H1 (cell line): Measurements from ENCODE around the gene GRAMD1B. TPM values are rescaled to one million over a fixed set of nuclear protein-coding genes. Genes with fewer than 3 reads are reported as not detected.

ENCODE experiments used
- CTCF ChIA-PET: fragments of 300-600 bp; sonication (Branson Sonifier 250); formaldehyde crosslinking; loops from one replicate; lab custom pipeline; 2021; ENCODE audit not compliant: partially characterized antibody; lab: Charles Lee
- POLR2A ChIA-PET: fragments of 300-600 bp; sonication (Branson Sonifier 250); formaldehyde crosslinking; loops from one replicate; lab custom pipeline; 2021; ENCODE audit warnings: inconsistent platforms; ENCODE audit not compliant: partially characterized antibody; lab: Charles Lee
- DNase-seq, 2 experiments: peaks; one replicate each; pipeline versions ENCODE4 v3.0.0 to v3.0.0-alpha.2; 2010 to 2022; ENCODE audit warnings: low spot score in 2 of 2, low read depth in 1 of 2, mixed read lengths in 1 of 2
- FAIRE-seq: peaks from 2 replicates; lab custom pipeline; 2011; peaks lifted over from hg19 to GRCh38; lab: Jason Lieb, UNC
- H2AFZ ChIP-seq: 2 replicates; pipeline ENCODE4 v1.8.1; 2012; ENCODE audit warnings: low read length, inconsistent platforms
- H2AK5ac ChIP-seq: 2 replicates; pipeline ENCODE4 v1.6.1; 2013; ENCODE audit warnings: low read depth, low read length
- H2BK120ac ChIP-seq: replicated peaks from 2 replicates; pipeline ENCODE3; 2013; ENCODE audit warnings: low read depth, low read length, inconsistent platforms
- H2BK12ac ChIP-seq: 2 replicates; pipeline ENCODE4 v1.6.1; 2013; ENCODE audit warnings: low read depth, low read length
- H2BK15ac ChIP-seq: 2 replicates; pipeline ENCODE4 v1.6.1; 2013; ENCODE audit warnings: low read length
- H2BK20ac ChIP-seq: 2 replicates; pipeline ENCODE4 v1.6.1; 2013; ENCODE audit warnings: low read length
- H2BK5ac ChIP-seq: 2 replicates; pipeline ENCODE4 v1.6.1; 2013; ENCODE audit warnings: low read depth, low read length
- H3K14ac ChIP-seq: 2 replicates; pipeline ENCODE4 v1.6.1; 2013; ENCODE audit warnings: inconsistent platforms; ENCODE audit not compliant: insufficient read length
- H3K18ac ChIP-seq: 2 replicates; pipeline ENCODE4 v1.6.1; 2013; ENCODE audit warnings: low read length; ENCODE audit errors: extremely low read depth
- H3K23ac ChIP-seq: 2 replicates; pipeline ENCODE4 v1.6.1; 2013; ENCODE audit warnings: inconsistent platforms; ENCODE audit not compliant: insufficient read length
- H3K23me2 ChIP-seq: 2 replicates; pipeline ENCODE4 v1.6.1; 2013; ENCODE audit warnings: low read depth, low read length
- H3K27ac ChIP-seq: 2 replicates; pipeline ENCODE4 v1.6.1; 2011; ENCODE audit warnings: low read depth, low read length, inconsistent platforms
- H3K27me3 ChIP-seq, 4 experiments: replicated peaks in 1 of 4; 1 replicate in 1 of 4; 2 replicates in 3 of 4; pipeline versions ENCODE4 v1.6.1 to v1.8.1; 2011 to 2013; ENCODE audit warnings: low read length in 3 of 4, mild to moderate bottlenecking in 3 of 4, inconsistent platforms in 2 of 4, mixed read lengths in 2 of 4, moderate library complexity in 1 of 4; ENCODE audit not compliant: control insufficient read depth in 3 of 4, insufficient read depth in 3 of 4; ENCODE audit errors: extremely low read depth in 1 of 4
- H3K36me3 ChIP-seq, 4 experiments: 2 replicates each; pipeline versions ENCODE4 v1.6.1 to v1.8.1; 2011 to 2013; ENCODE audit warnings: mild to moderate bottlenecking in 4 of 4, low read length in 3 of 4, moderate library complexity in 2 of 4, control low read depth in 1 of 4, inconsistent platforms in 1 of 4; ENCODE audit not compliant: insufficient read depth in 4 of 4, control insufficient read depth in 2 of 4
- H3K4ac ChIP-seq: replicated peaks from 2 replicates; pipeline ENCODE3; 2013; ENCODE audit warnings: low read length, low read depth, mixed read lengths, inconsistent platforms; ENCODE audit not compliant: insufficient read length
- H3K4me1 ChIP-seq, 4 experiments: replicated peaks in 1 of 4; 1 replicate in 1 of 4; 2 replicates in 3 of 4; pipeline versions ENCODE4 v1.6.1 to v1.8.1; 2011 to 2013; ENCODE audit warnings: low read length in 3 of 4, inconsistent platforms in 2 of 4, mixed read lengths in 1 of 4; ENCODE audit not compliant: insufficient read depth in 4 of 4, control insufficient read depth in 3 of 4
- H3K4me2 ChIP-seq, 2 experiments: 2 replicates each; pipeline versions ENCODE4 v1.6.1 to v1.8.1; 2011 to 2013; ENCODE audit warnings: low read depth in 2 of 2, low read length in 2 of 2, control low read depth in 1 of 2, inconsistent platforms in 1 of 2, mild to moderate bottlenecking in 1 of 2; ENCODE audit not compliant: insufficient read depth in 1 of 2
- H3K4me3 ChIP-seq, 4 experiments: fragments of 200-600, 300-600 bp in 1 of 4; sonication (generic), shearing (Covaris generic), sonication (Bioruptor Twin) in 1 of 4; 2 replicates each; pipeline versions ENCODE4 v1.5.1 to v1.8.1; 2011 to 2016; ENCODE audit warnings: low read length in 4 of 4, low read depth in 3 of 4, control low read depth in 2 of 4, inconsistent platforms in 2 of 4, mild to moderate bottlenecking in 2 of 4, mixed read lengths in 1 of 4, moderate library complexity in 1 of 4; ENCODE audit not compliant: insufficient read depth in 2 of 4; ENCODE audit errors: extremely low read depth in 1 of 4
- H3K56ac ChIP-seq: replicated peaks from 2 replicates; pipeline ENCODE3; 2013; ENCODE audit warnings: low read depth, mild to moderate bottlenecking, mixed read lengths, low read length, inconsistent platforms; ENCODE audit not compliant: insufficient read length
- H3K79me1 ChIP-seq: 2 replicates; pipeline ENCODE4 v1.6.1; 2013; ENCODE audit warnings: low read depth, low read length, control low read depth
- H3K79me2 ChIP-seq, 2 experiments: 2 replicates each; pipeline versions ENCODE4 v1.6.1 to v1.8.1; 2012 to 2013; ENCODE audit warnings: low read length in 2 of 2, mild to moderate bottlenecking in 2 of 2, inconsistent platforms in 1 of 2; ENCODE audit not compliant: insufficient read depth in 2 of 2, control insufficient read depth in 1 of 2
- H3K9ac ChIP-seq, 4 experiments: replicated peaks in 1 of 4; 1 replicate in 1 of 4; 2 replicates in 3 of 4; pipeline versions ENCODE4 v1.6.1 to v1.8.1; 2011 to 2013; ENCODE audit warnings: low read depth in 3 of 4, low read length in 3 of 4, control low read depth in 2 of 4, mild to moderate bottlenecking in 2 of 4, moderate library complexity in 2 of 4, inconsistent platforms in 1 of 4; ENCODE audit errors: extremely low read depth in 1 of 4
- H3K9me3 ChIP-seq, 2 experiments: 2 replicates each; pipeline versions ENCODE4 v1.6.1 to v1.8.1; 2012 to 2013; ENCODE audit warnings: mild to moderate bottlenecking in 2 of 2, moderate library complexity in 2 of 2, control low read depth in 1 of 2, inconsistent platforms in 1 of 2, low read depth in 1 of 2, low read length in 1 of 2, mixed read lengths in 1 of 2; ENCODE audit not compliant: insufficient read depth in 2 of 2
- H4K20me1 ChIP-seq, 2 experiments: replicated peaks in 1 of 2; 2 replicates each; pipeline versions ENCODE3 to v1.8.1; 2011 to 2013; ENCODE audit warnings: inconsistent platforms in 2 of 2, low read length in 2 of 2, mild to moderate bottlenecking in 1 of 2; ENCODE audit not compliant: insufficient read depth in 2 of 2, control insufficient read depth in 1 of 2
- H4K5ac ChIP-seq: 2 replicates; pipeline ENCODE4 v1.6.1; 2013; ENCODE audit warnings: low read length, low read depth, mixed read lengths, inconsistent platforms; ENCODE audit not compliant: insufficient read length
- H4K8ac ChIP-seq: 2 replicates; pipeline ENCODE4 v1.8.0; 2013; ENCODE audit warnings: mild to moderate bottlenecking, moderate library complexity, low read length, inconsistent platforms; ENCODE audit not compliant: insufficient read depth; ENCODE audit errors: extremely low read depth
- H4K91ac ChIP-seq: replicated peaks from 2 replicates; pipeline ENCODE3; 2013; ENCODE audit warnings: low read length, mixed read lengths, inconsistent platforms; ENCODE audit not compliant: insufficient read length
- CTBP2 ChIP-seq: IDR thresholded peaks from 2 replicates; pipeline ENCODE4 v1.7.0; 2011; ENCODE audit warnings: borderline replicate concordance, mild to moderate bottlenecking, moderate library complexity, mixed read lengths, low read length; ENCODE audit not compliant: insufficient read depth, insufficient read length
- FOSL1 ChIP-seq: IDR thresholded peaks from 2 replicates; pipeline ENCODE4 v1.6.1; 2011; ENCODE audit warnings: mild to moderate bottlenecking, low read depth, low read length, moderate library complexity; ENCODE audit not compliant: insufficient read depth
- JUND ChIP-seq: IDR thresholded peaks from 2 replicates; pipeline ENCODE4 v1.6.1; 2011; ENCODE audit warnings: mild to moderate bottlenecking, improper control_type of control experiment, low read length
- NANOG ChIP-seq: IDR thresholded peaks from 2 replicates; pipeline ENCODE4 v1.6.1; 2011; ENCODE audit warnings: low read length, low read depth, mild to moderate bottlenecking, inconsistent platforms; ENCODE audit not compliant: insufficient read depth, poor library complexity, severe bottlenecking
- PHF8 ChIP-seq: fragments of 200-600 bp; sonication (generic); conservative IDR thresholded peaks from 2 replicates; pipeline ENCODE4 v1.7.1; 2012; ENCODE audit warnings: low read depth, mild to moderate bottlenecking, inconsistent platforms, low read length, moderate library complexity
- POU5F1 ChIP-seq: IDR thresholded peaks from 2 replicates; pipeline ENCODE4 v1.6.1; 2011; ENCODE audit warnings: low read depth, mild to moderate bottlenecking, low read length, moderate library complexity
- RFX5 ChIP-seq: IDR thresholded peaks from 2 replicates; pipeline ENCODE4 v1.6.1; 2011; ENCODE audit warnings: low read depth, low read length, improper control_type of control experiment, borderline replicate concordance
- SP1 ChIP-seq: IDR thresholded peaks from 2 replicates; pipeline ENCODE4 v1.6.1; 2011; ENCODE audit warnings: low read depth, low read length
- WGBS, 2 experiments: shearing (Covaris generic) in 1 of 2; methylation state at CpG; one replicate each; pipeline versions ENCODE4 v1.1.6 to v1.1.7; 2013 to 2015; ENCODE audit warnings: low lambda C conversion rate in 2 of 2, mixed read lengths in 2 of 2, inconsistent platforms in 1 of 2, low coverage in 1 of 2, missing lambda C conversion rate in 1 of 2; ENCODE audit not compliant: insufficient replicate concordance in 2 of 2, insufficient coverage in 1 of 2, insufficient read length in 1 of 2; ENCODE audit errors: extremely low coverage in 1 of 2, missing lambda C conversion rate in 1 of 2; 5-methylcytosine and 5-hydroxymethylcytosine counted together
- polyA plus RNA-seq, 7 experiments: library from polyadenylated mRNA; depleted of rRNA in 3 of 7; stranded (reverse) in 5 of 7; unstranded in 2 of 7; fragments of >200 nt in 5 of 7; fragments of 200-250 nt in 2 of 7; gene quantifications; 1 replicate in 5 of 7; 2 replicates in 1 of 7; 4 replicates in 1 of 7; pipeline versions ENCODE4 v1.2.1 to v1.2.3, GENCODE V29; 2011 to 2013; ENCODE audit warnings: missing spikeins in 2 of 7, mixed read lengths in 2 of 7
- total RNA-seq: library from RNA; stranded (reverse); fragmentation: NEBNext Ultra II Directional; extraction: Animal tissue kit (Norgen Biotek cat#: 25700); gene quantifications from 2 replicates; pipeline ENCODE4 v1.2.1, GENCODE V29; 2021

The GRAMD1B gene
- total and polyA plus RNA-seq, 2 of the 8 experiments (the other 6 are each of a cell fraction or from before 2014, with no cell fraction given), result 10.1 to 21.2 TPM

DNA sequence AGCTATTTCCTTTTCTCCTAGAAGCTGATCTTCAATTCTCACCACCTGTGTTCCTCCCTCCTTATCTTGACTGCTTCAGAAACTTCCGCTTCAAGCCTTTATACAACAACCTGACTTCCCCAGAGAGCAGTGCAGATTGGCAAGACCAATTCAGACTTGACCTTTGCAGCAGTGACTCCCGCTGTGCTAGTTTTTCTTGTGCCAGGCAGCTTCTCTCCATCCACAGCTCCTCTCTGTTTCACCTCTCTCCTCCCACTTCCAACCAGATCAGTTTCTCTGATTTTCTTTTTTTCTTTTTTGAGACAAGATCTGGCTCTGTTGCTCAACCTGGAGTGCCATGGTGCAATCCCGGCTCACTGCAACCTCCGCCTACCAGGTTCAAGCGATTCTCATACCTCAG is 74.3 kb downstream of the GRAMD1B start:
- no peak overlapping the region; the same call in 1 of the 2 replicates for H2BK20ac ChIP-seq
- no peak overlapping the region for H3K23ac ChIP-seq
- no peak overlapping the region for H4K5ac ChIP-seq
- POLR2A ChIA-PET, result no interaction called here
- TF ChIP-seq RFX5 (no peak), SP1 (no peak), FOSL1 (no peak), JUND (no peak), POU5F1 (no peak), CTBP2 (no peak), NANOG (no peak), PHF8 (no peak)
- TF ChIP-seq, all 59 proteins: peak for 0
- H4K20me1 ChIP-seq, result no peaks in the 10 kb centered on the region
- no peak overlapping the region for H2AK5ac ChIP-seq
- no peaks in the 10 kb centered on the region for H3K36me3 ChIP-seq
- CTCF ChIA-PET, result interaction anchor here (0.7 to 2.7 kb wide), 13 partner anchors 8 to 115 kb away, joined by 3 to 21 read pairs (median 6); no protein-coding TSS in a partner anchor
- H3K79me1 ChIP-seq, result 0 out of 2 replicates have a peak, but pooled peaks cover 2% of the 10 kb centered on the region
- no peak overlapping the region for H3K18ac ChIP-seq
- H3K4me3 ChIP-seq, result no peak overlapping the region
- no peak for FAIRE-seq
- no peak overlapping the region for H3K14ac ChIP-seq
- H4K91ac ChIP-seq, result no peak overlapping the region
- H2BK5ac ChIP-seq, result no peak overlapping the region
- H2BK120ac ChIP-seq, result no peak overlapping the region
- no peak overlapping the region for H4K8ac ChIP-seq
- no peaks in the 10 kb centered on the region for H3K9me3 ChIP-seq
- no peak overlapping the region for H2AFZ ChIP-seq
- no peak overlapping the region; a peak in 1 of 7 replicates for H3K9ac ChIP-seq
- no peak overlapping the region for H2BK12ac ChIP-seq
- H3K56ac ChIP-seq, result no peak overlapping the region
- no peak overlapping the region for H3K4me2 ChIP-seq
- no peaks in the 10 kb centered on the region for H3K27me3 ChIP-seq
- no peak overlapping the region for H3K27ac ChIP-seq
- H3K79me2 ChIP-seq, result no peaks in the 10 kb centered on the region
- 83% methylated on average over 5 of the region's 5 CpGs; no CpG with 5 or more reads in 1 of the 2 experiments for WGBS, 2 experiments
- H3K4ac ChIP-seq, result no peak overlapping the region
- H3K23me2 ChIP-seq, result no peaks in the 10 kb centered on the region
- DNase-seq, result no peak
- H3K4me1 ChIP-seq, result peaks cover 1 to 9% (median 7%) of the 10 kb centered on the region in 4 experiments; a peak in 6 of 7 replicates
- H2BK15ac ChIP-seq, result no peak overlapping the region
